Activated CD4-positive, alpha-beta T cell treated with anti-CD3 and anti-CD28 coated beads, Interleukin-2, amount 50 U/mL, for 24 hours (primary cell): ENCODE measurements around the gene UBE2A.

ENCODE experiments used
- DNase-seq, 2 donors: peaks; one replicate each; pipeline ENCODE4 v3.0.0-alpha.2; 2020; ENCODE audit warnings: low read depth in 1 of 2, low spot score in 1 of 2

Gene UBE2A

GRCh38 chrX:119574394-119575266, at the start of gene UBE2A:
Gene UBE2A (plus strand): TSS chrX:119574563. CDS start chrX:119574712, 149 bp downstream.
- peak; percentile 65 to 82 for DNase-seq

GRCh38 chrX:119529345-119530276, 44.8 kb upstream of the UBE2A start:
- DNase-seq, result no peak

- DNase-seq, result no peak
Observed at GRCh38 chrX:119537487-119537886, 36.9 kb upstream of the UBE2A start.

GRCh38 chrX:119539872-119540271, 34.5 kb upstream of the UBE2A start:
- DNase-seq, result no peak

GRCh38 chrX:119541188-119541587, 33.2 kb upstream of the UBE2A start:
- DNase-seq, result no peak

GRCh38 chrX:119549327-119550016, 24.9 kb upstream of the UBE2A start:
- no peak for DNase-seq

- DNase-seq, result no peak
Observed at GRCh38 chrX:119552508-119552907, 21.9 kb upstream of the UBE2A start.

- peak; percentile 64 to 80 for DNase-seq
Observed at GRCh38 chrX:119565107-119565663, 9.2 kb upstream of the UBE2A start, which contains the start of gene STEEP1. Gene STEEP1 (minus strand): TSS chrX:119565409. CDS start chrX:119565355, 54 bp downstream.

- no peak for DNase-seq
Observed at GRCh38 chrX:119570351-119570835, 4.0 kb upstream of the UBE2A start.

GRCh38 chrX:119573222-119573621, 1.1 kb upstream of the UBE2A start:
- DNase-seq, result no peak

- DNase-seq, result peak in 1 of 2 donors; percentile 5
Observed at GRCh38 chrX:119573840-119574393, 446 bp upstream of the UBE2A start.

GRCh38 chrX:119579414-119579813, 5.1 kb downstream of the UBE2A start:
- no peak for DNase-seq

- DNase-seq, result no peak
Observed at GRCh38 chrX:119583431-119584059, 9.2 kb downstream of the UBE2A start.

GRCh38 chrX:119589810-119590209, 15.4 kb downstream of the UBE2A start:
- no peak for DNase-seq

- no peak for DNase-seq
Observed at GRCh38 chrX:119602701-119603255, 28.4 kb downstream of the UBE2A start.

- DNase-seq, result no peak
Observed at GRCh38 chrX:119604766-119605463, 30.6 kb downstream of the UBE2A start.

- DNase-seq, result peak in 1 of 2 donors; percentile 17
Observed at GRCh38 chrX:119605464-119606279, 31.3 kb downstream of the UBE2A start.
